Heart left ventricle (tissue), 13 donors: ENCODE data around the gene COL4A4.

Source experiments
- CTCF ChIP-seq, 12 donors: fragments of 200-600 bp; sonication (generic) in 4 of 12; IDR thresholded peaks; one replicate each; pipeline versions ENCODE4 v1.5.0 to v1.8.0; 2018 to 2022; ENCODE audit warnings: antibody characterized with exemption in 12 of 12, mild to moderate bottlenecking in 5 of 12
- POLR2A ChIP-seq, 2 donors: fragments of 450-650 bp; IDR thresholded peaks; one replicate each; pipeline ENCODE4 v1.6.1; 2017; ENCODE audit warnings: antibody characterized with exemption in 2 of 2, mild to moderate bottlenecking in 2 of 2, moderate library complexity in 2 of 2
- donor health status: ischemic (EF 13 %, LVEDD 7.1; RV severe dilation, severe dysfunction).
- donor health status: DM: no; HTN: yes; CAD: no.
- donor health status: DM: no; HTN: no; CAD: no.
- donor health status: ischemic (EF 25% LVEDD 6.9; RV normal size, moderate dysfunction).
- donor health status: ischemic (EF 25% LVEDD 5.7; RV mildly dilated, moderate dysfunction).
- donor health status: ischemic (EF 35%, LVEDD 5.7; RV mildly dilated, moderate dysfunction).
- donor health status: nonischemic (EF 11% LVEDD 7.7; RV severe dilation, severe dysfunction).
- donor health status: DM: yes; HTN: yes; CAD: no.
- donor health status: PGD.
- donor health status: ischemic (EF 29% LVEDD 5.4; RV normal size, mild dysfunction).
- donor health status: nonischemic (EF 23%, LVEDD 6.1; RV moderate dilation, normal function).

- TF ChIP-seq CTCF (IDR thresholded peaks at IDR 0.05), result no peak
- TF ChIP-seq POLR2A (IDR thresholded peaks at IDR 0.05), result no peak
Measured at GRCh38 chr2:227031379-227031778, 132.6 kb downstream of the COL4A4 start.
